ENCODE data around the gene TTLL13. TPM values are rescaled to one million over a fixed set of nuclear protein-coding genes. Genes with fewer than 3 reads are reported as not detected.

Gene TTLL13
- total RNA-seq, 1 experiment from 2014 or later = 1.0 TPM

- intact Hi-C loops (cut with micrococcal nuclease) = loop anchor here (2.0 kb wide), 1 partner anchor 17 kb away; no protein-coding TSS in a partner anchor
- H4K20me1 ChIP-seq (ENCODE audit: insufficient read depth) = no peaks in the 10 kb centered on the region
- H3K9ac ChIP-seq (ENCODE audit: low read length) = peak within 1 kb of the TSS; percentile 89
- H3K4me3 ChIP-seq (replicated peaks in 1 of 2; ENCODE audit: low read depth in 1 of 2, low read length in 2 of 2) = peak within 1 kb of the TSS; percentile 84 to 97
- CTCF ChIA-PET = interaction anchor here (1.1 to 1.8 kb wide), 4 partner anchors 12 to 86 kb away, joined by 3 to 4 read pairs (median 4); no protein-coding TSS in a partner anchor
- H3K27me3 ChIP-seq (ENCODE audit: insufficient read depth, low read length) = no peaks in the 10 kb centered on the region
- H3K36me3 ChIP-seq (ENCODE audit: control insufficient read depth in 1 of 2, insufficient read depth in 2 of 2, low read length in 2 of 2) = peaks cover 2 to 18% of the 10 kb centered on the region in 2 experiments; a peak in 3 of 4 replicates
- ATAC-seq (peak; percentile 88), DNase-seq (ENCODE audit: low read depth, low spot score) (no peak)
- POLR2A ChIA-PET = interaction anchor here (0.6 to 1.6 kb wide), 4 partner anchors 9 to 1083 kb away, joined by 3 to 7 read pairs (median 3); no protein-coding TSS in a partner anchor
- H3K79me2 ChIP-seq (ENCODE audit: insufficient read depth, low read length) = peaks cover 49% of the 10 kb centered on the region
- peaks cover 18 to 54% of the 10 kb centered on the region in 2 experiments; a peak in 3 of 4 replicates for H3K4me1 ChIP-seq (ENCODE audit: control insufficient read depth in 1 of 2, insufficient read depth in 2 of 2, low read length in 2 of 2)
- no peaks in the 10 kb centered on the region for H3K9me3 ChIP-seq (ENCODE audit: control insufficient read depth in 1 of 2, insufficient read depth in 1 of 2, low read depth in 1 of 2, low read length in 2 of 2)
- peak within 1 kb of the TSS; percentile 82 for H3K27ac ChIP-seq (ENCODE audit: low read depth, low read length)
- H2AFZ ChIP-seq (ENCODE audit: low read depth, low read length, poor library complexity, severe bottlenecking) = no peak within 1 kb of the TSS
- H3K9me2 ChIP-seq (ENCODE audit: insufficient read depth) = no peaks in the 10 kb centered on the region
- no TSS peak for BruUV-seq (replicated peaks)
- H3K4me2 ChIP-seq (ENCODE audit: low read length) = peak within 1 kb of the TSS; percentile 94
- RAD21 ChIA-PET (ENCODE audit: low non-redundant PET in 1 of 2, low total read pairs in 2 of 2, uncharacterized antibody in 2 of 2, unreplicated experiment in 2 of 2) = no interaction called here
- TF ChIP-seq ELF1 (IDR thresholded peaks at IDR 0.05; ENCODE audit: borderline replicate concordance, low read depth) (no peak), FOSL1 (IDR thresholded peaks at IDR 0.05; ENCODE audit: low read depth) (no peak), TCF7L2 (IDR thresholded peaks at IDR 0.05; ENCODE audit: borderline replicate concordance, extremely low read depth, insufficient read depth, insufficient read length) (no peak), EZH2phosphoT487 (IDR thresholded peaks at IDR 0.05; ENCODE audit: borderline replicate concordance) (no peak), CTCF (IDR thresholded peaks at IDR 0.05 in 2 of 3, conservative IDR thresholded peaks at IDR 0.05 in 1 of 3; ENCODE audit: borderline replicate concordance in 1 of 3, insufficient read depth in 1 of 3, low read depth in 2 of 3, low read length in 2 of 3) (no peak), CEBPB (IDR thresholded peaks at IDR 0.05; ENCODE audit: low read depth) (no peak), RAD21 (IDR thresholded peaks at IDR 0.05; ENCODE audit: low read depth) (no peak), YY1 (IDR thresholded peaks at IDR 0.05; ENCODE audit: extremely low read depth, insufficient replicate concordance, low read depth, low read length) (peak; percentile 27), SRF (IDR thresholded peaks at IDR 0.05; ENCODE audit: low read depth) (no peak), ZFX (IDR thresholded peaks at IDR 0.05) (peak; percentile 70; the same call in 1 of the 2 replicates), EGR1 (IDR thresholded peaks at IDR 0.05; ENCODE audit: low read depth) (no peak), POLR2A (IDR thresholded peaks at IDR 0.05; ENCODE audit: borderline replicate concordance, extremely low read depth, insufficient read depth, insufficient read length) (peak; percentile 54), REST (IDR thresholded peaks at IDR 0.05; ENCODE audit: low read depth) (no peak), POLR2AphosphoS5 (IDR thresholded peaks at IDR 0.05; ENCODE audit: low read depth, low read length) (peak; percentile 76), CBX3 (IDR thresholded peaks at IDR 0.05; ENCODE audit: low read depth) (no peak), ZBTB33 (IDR thresholded peaks at IDR 0.05; ENCODE audit: extremely low read depth, insufficient replicate concordance, low read length) (no peak), JUND (IDR thresholded peaks at IDR 0.05) (no peak), SIN3A (IDR thresholded peaks at IDR 0.05; ENCODE audit: low read depth) (no peak)
- TF ChIP-seq, protein P1, sequence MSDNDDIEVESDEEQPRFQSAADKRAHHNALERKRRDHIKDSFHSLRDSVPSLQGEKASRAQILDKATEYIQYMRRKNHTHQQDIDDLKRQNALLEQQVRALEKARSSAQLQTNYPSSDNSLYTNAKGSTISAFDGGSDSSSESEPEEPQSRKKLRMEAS (IDR thresholded peaks at IDR 0.05) = no peak
Observed at GRCh38 chr15:90201130-90201943, 48.0 kb upstream of the TTLL13 start, which contains the start of gene SEMA4B. Gene SEMA4B (plus strand): TSS chr15:90201330. CDS start chr15:90201579, 249 bp downstream.
